Brain microvascular endothelial cell (primary cell): Measurements from ENCODE around the gene FYCO1.

Experiments used
- DNase-seq: peaks from one replicate; pipeline ENCODE4 v3.0.0-alpha.2; 2020
- H3K27ac ChIP-seq: fragments of 250-450 bp; sonication (Bioruptor Pico); 2 replicates; pipeline ENCODE4 v1.5.1; 2020; ENCODE audit warnings: mild to moderate bottlenecking, moderate library complexity
- H3K27me3 ChIP-seq: fragments of 250-450 bp; sonication (Bioruptor Pico); replicated peaks from 2 replicates; pipeline ENCODE4 v1.5.1; 2020; ENCODE audit warnings: mild to moderate bottlenecking
- H3K36me3 ChIP-seq: fragments of 250-450 bp; sonication (Bioruptor Pico); replicated peaks from 2 replicates; pipeline ENCODE4 v1.5.1; 2020; ENCODE audit warnings: mild to moderate bottlenecking
- H3K4me3 ChIP-seq: 2 replicates; pipeline ENCODE4 v1.5.1; 2011; ENCODE audit warnings: low read depth, mild to moderate bottlenecking, control low read depth, low read length, moderate library complexity
- in situ Hi-C: cut with HindIII; loops from 2 replicates; pipeline ENCODE4 v1.10.0; 2017; ENCODE audit warnings: low sequenced_read_pairs, low pct_ligation_motif_present
- TF ChIP-seq, protein P1 (sequence below): IDR thresholded peaks from 2 replicates; pipeline ENCODE4 v1.5.1; 2011; ENCODE audit warnings: low read depth, mild to moderate bottlenecking, moderate library complexity, low read length, control low read depth, inconsistent platforms; ENCODE audit errors: missing control alignments

The FYCO1 gene

DNA sequence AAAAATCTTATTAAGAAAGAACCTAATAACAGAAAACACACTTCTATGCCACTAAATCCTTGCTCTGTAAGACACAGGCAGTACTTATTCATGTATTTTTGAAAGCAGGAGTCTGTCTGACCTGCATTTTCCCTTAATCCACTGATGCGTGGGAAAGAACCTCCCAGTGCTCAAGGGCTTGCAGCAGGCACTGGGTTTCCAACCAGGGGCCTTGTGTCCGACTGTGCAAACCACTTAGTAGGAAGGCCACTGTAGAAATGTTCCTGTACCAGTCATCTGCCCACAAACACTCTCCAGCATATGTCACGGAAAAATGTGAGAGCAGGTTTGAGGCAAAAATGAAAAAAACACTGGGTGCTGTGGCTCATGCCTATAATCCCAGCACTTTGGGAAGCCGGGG is 39.9 kb downstream of the FYCO1 start:
- H3K27ac ChIP-seq: no peak overlapping the region
- H3K4me3 ChIP-seq: no peak overlapping the region
- H3K36me3 ChIP-seq: peaks cover 43% of the 10 kb centered on the region
- TF ChIP-seq, protein P1, sequence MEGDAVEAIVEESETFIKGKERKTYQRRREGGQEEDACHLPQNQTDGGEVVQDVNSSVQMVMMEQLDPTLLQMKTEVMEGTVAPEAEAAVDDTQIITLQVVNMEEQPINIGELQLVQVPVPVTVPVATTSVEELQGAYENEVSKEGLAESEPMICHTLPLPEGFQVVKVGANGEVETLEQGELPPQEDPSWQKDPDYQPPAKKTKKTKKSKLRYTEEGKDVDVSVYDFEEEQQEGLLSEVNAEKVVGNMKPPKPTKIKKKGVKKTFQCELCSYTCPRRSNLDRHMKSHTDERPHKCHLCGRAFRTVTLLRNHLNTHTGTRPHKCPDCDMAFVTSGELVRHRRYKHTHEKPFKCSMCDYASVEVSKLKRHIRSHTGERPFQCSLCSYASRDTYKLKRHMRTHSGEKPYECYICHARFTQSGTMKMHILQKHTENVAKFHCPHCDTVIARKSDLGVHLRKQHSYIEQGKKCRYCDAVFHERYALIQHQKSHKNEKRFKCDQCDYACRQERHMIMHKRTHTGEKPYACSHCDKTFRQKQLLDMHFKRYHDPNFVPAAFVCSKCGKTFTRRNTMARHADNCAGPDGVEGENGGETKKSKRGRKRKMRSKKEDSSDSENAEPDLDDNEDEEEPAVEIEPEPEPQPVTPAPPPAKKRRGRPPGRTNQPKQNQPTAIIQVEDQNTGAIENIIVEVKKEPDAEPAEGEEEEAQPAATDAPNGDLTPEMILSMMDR: no peak
- in situ Hi-C loops: no loop called here
- no peaks in the 10 kb centered on the region for H3K27me3 ChIP-seq
- DNase-seq: no peak

DNA sequence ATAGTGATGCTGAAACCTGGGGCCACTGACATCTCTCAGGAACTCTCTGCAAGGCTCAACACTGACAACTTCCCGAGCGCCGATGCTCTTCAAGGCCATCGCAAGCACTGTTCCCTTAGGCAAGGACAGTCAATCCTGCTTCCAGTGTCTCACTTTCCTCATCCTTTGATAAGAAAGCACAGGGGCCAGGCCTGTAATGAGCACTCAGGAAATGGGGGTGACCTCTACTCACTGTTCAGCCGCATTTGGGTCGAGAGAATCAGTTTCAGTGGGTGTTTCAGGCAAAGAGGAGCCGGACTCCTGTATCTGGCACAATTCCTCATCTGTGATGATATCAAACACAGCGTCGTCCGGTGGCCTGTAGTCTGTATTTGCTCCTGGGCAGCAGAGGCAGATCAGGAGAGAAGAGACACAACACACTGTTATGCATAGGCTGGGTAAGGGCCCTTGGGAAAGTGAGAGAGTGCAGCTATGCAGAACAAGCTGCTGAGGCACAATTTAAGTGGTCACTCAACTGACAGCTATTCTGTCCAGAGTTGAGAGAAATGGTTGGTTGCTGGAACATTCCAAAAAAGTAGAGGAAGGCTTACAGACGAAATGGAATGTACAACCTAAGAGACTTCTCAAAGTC is 40.5 kb downstream of the FYCO1 start:
- in situ Hi-C loops: no loop called here
- H3K36me3 ChIP-seq: peaks cover 37% of the 10 kb centered on the region
- no peak for DNase-seq
- H3K4me3 ChIP-seq: no peak overlapping the region
- no peak overlapping the region for H3K27ac ChIP-seq
- TF ChIP-seq, protein P1: no peak
- H3K27me3 ChIP-seq: no peaks in the 10 kb centered on the region

DNA sequence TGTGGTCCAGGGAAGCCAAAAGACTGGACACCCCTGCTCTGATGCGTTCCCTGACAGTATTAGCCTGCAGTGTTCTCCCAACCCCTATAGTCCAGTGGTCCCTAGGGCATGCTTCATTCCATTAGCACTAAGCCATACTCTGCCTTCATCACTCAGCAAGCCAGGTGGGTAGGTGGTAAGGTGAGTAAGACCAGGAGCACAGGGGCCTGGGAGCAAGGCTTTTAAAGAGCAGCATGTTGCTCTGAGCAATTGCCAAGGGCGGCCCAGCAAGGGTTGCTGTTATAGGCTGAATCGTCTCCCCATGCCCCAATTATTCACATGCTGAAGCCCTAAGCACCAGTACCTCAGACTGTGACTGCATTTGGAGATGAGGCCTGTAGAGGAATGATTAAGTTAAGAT is 41.3 kb downstream of the FYCO1 start:
- peaks cover 34% of the 10 kb centered on the region for H3K36me3 ChIP-seq
- in situ Hi-C loops: no loop called here
- TF ChIP-seq, protein P1: no peak
- H3K27ac ChIP-seq: no peak overlapping the region
- DNase-seq: no peak
- no peaks in the 10 kb centered on the region for H3K27me3 ChIP-seq
- no peak overlapping the region for H3K4me3 ChIP-seq

DNA sequence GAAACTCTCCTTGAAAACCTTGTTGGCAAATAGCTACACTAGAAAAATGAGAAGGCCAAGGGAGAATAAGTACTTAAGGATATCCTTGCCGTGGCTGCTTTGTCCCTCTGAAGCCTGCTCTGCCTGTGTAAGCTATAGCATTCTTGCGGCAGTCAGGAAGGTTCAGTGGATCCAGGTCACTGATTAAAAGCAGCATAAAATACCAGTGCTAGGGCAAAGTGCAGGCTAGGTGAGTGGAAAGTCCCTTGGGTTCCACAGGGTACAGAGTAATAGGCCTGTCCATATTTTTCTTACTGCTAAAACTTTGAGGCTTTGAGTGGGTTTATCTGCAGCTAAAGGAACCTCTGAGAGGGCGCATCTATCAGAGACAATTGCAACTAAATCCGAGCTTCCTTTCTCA is 42.1 kb downstream of the FYCO1 start:
- no peak for DNase-seq
- in situ Hi-C loops: no loop called here
- Histone ChIP-seq H3K27ac (no peak overlapping the region), H3K4me3 (no peak overlapping the region), H3K36me3 (peaks cover 32% of the 10 kb centered on the region), H3K27me3 (no peaks in the 10 kb centered on the region)
- TF ChIP-seq, protein P1: no peak

DNA sequence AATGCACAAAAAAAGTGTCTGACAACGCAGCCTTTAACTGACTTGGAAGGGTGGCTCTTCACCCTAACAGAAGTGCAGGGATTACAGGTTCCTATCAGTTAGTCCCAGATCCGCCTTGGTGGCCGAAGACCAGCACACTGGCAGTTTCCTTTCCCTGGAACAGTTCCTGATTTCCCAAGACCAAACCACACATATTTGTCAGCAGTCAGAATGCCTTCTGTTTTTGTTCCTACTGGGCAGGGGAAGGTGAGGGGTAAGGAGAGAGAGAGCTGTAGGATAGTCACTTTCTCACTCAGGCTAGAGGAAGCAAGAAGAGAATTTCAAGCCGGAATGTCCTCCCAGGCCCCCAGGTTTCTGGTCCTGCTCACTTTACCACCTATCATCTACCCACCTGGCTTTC is 43.2 kb downstream of the FYCO1 start:
- no peaks in the 10 kb centered on the region for H3K27me3 ChIP-seq
- peaks cover 32% of the 10 kb centered on the region for H3K36me3 ChIP-seq
- in situ Hi-C loops: no loop called here
- no peak for DNase-seq
- TF ChIP-seq, protein P1: no peak
- H3K4me3 ChIP-seq: no peak overlapping the region
- no peak overlapping the region for H3K27ac ChIP-seq

DNA sequence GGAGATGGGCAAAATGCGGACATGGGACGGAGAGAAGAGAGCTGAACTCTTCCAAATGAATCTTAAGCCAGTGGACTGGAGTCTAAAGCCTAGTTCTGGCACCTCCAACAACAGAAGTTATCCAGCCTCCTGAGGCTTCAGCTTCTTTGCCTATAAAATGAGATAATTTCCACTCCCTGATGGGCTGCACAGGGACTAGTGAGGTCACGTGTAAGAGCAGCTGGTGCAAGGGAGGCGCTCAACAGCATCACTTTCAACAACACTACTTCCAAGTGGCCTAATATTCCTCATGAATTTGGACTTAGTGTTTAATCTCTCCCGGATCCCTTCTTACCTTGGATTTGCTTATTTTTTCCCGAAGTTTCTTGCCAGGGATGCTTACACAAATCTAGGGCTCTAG is 43.7 kb downstream of the FYCO1 start:
- Histone ChIP-seq H3K4me3 (no peak overlapping the region), H3K27me3 (no peaks in the 10 kb centered on the region), H3K27ac (no peak overlapping the region), H3K36me3 (peaks cover 36% of the 10 kb centered on the region)
- TF ChIP-seq, protein P1: no peak
- no peak for DNase-seq
- in situ Hi-C loops: no loop called here
